PC-9 (cell line): ENCODE results near the gene ADAT3. TPM values are rescaled to one million over a fixed set of nuclear protein-coding genes. Genes with fewer than 3 reads are reported as not detected.

Experiments
- BruUV-seq: library from RNA; stranded (reverse); fragments of 400-500 nt; replicated peaks from 2 replicates; lab custom pipeline; 2021; lab: Mats Ljungman, UMichigan
- CTCF ChIA-PET: fragments of 300-600 bp; sonication (Branson Sonifier 250); formaldehyde crosslinking; loops from one replicate; lab custom pipeline; 2022; ENCODE audit warnings: antibody characterized with exemption; lab: Charles Lee
- POLR2A ChIA-PET: fragments of 300-600 bp; sonication (Branson Sonifier 250); formaldehyde crosslinking; loops from one replicate; lab custom pipeline; 2022; ENCODE audit warnings: antibody characterized with exemption; ENCODE audit not compliant: unreplicated experiment; lab: Charles Lee
- DNase-seq, 2 experiments: peaks; one replicate each; pipeline versions ENCODE4 v3.0.0 to v3.0.0-alpha.2; 2015 to 2022; ENCODE audit warnings: mixed read lengths in 1 of 2
- H2AFZ ChIP-seq: fragments of 200-600 bp; sonication (generic); 2 replicates; pipeline ENCODE4 v1.8.1; 2017; ENCODE audit warnings: antibody characterized with exemption
- H3F3A ChIP-seq: fragments of 200-600 bp; sonication (generic); 2 replicates; pipeline ENCODE4 v1.8.1; 2017; ENCODE audit warnings: antibody characterized with exemption, mild to moderate bottlenecking, low read depth; ENCODE audit not compliant: insufficient read depth
- H3K27ac ChIP-seq: fragments of 200-600 bp; sonication (generic); 2 replicates; pipeline ENCODE4 v1.6.1; 2016; ENCODE audit warnings: mixed run types
- H3K27me3 ChIP-seq: fragments of 200-600 bp; sonication (generic); 2 replicates; pipeline ENCODE4 v1.6.1; 2016; ENCODE audit warnings: low read depth, mixed run types; ENCODE audit not compliant: insufficient read depth
- H3K36me3 ChIP-seq: fragments of 200-600 bp; sonication (generic); 2 replicates; pipeline ENCODE4 v1.6.1; 2016; ENCODE audit warnings: low read depth, mixed run types
- H3K4me1 ChIP-seq: fragments of 200-600 bp; sonication (generic); replicated peaks from 2 replicates; pipeline ENCODE4 v1.6.1; 2016; ENCODE audit warnings: mixed run types; ENCODE audit not compliant: insufficient read depth
- H3K4me2 ChIP-seq: fragments of 200-600 bp; sonication (generic); 2 replicates; pipeline ENCODE4 v1.6.1; 2017; ENCODE audit warnings: mixed run types
- H3K4me3 ChIP-seq: fragments of 200-600 bp; sonication (generic); 2 replicates; pipeline ENCODE4 v1.6.1; 2016; ENCODE audit warnings: mixed run types
- H3K79me2 ChIP-seq: fragments of 200-600 bp; sonication (generic); 2 replicates; pipeline ENCODE4 v1.6.1; 2017; ENCODE audit warnings: low read depth, mixed run types
- H3K9me2 ChIP-seq: fragments of 200-600 bp; sonication (generic); 2 replicates; pipeline ENCODE4 v1.8.1; 2017; ENCODE audit warnings: mild to moderate bottlenecking; ENCODE audit not compliant: insufficient read depth
- H3K9me3 ChIP-seq: fragments of 200-600 bp; sonication (generic); 2 replicates; pipeline ENCODE4 v1.8.1; 2016; ENCODE audit warnings: low read depth; ENCODE audit not compliant: insufficient read depth
- H4K20me1 ChIP-seq: fragments of 200-600 bp; sonication (generic); 2 replicates; pipeline ENCODE4 v1.8.1; 2017; ENCODE audit not compliant: insufficient read depth
- EZH2 ChIP-seq: fragments of 200-600 bp; sonication (generic); IDR thresholded peaks from 2 replicates; pipeline ENCODE4 v1.8.0; 2017; ENCODE audit warnings: antibody characterized with exemption, low read depth
- intact Hi-C: fragments of 100-400 bp; cut with micrococcal nuclease; formaldehyde crosslinking; loops from one replicate; pipeline ENCODE4 v1.10.0; 2022; ENCODE audit not compliant: unreplicated experiment
- total RNA-seq: library from RNA; stranded (reverse); gene quantifications from 2 replicates; pipeline ENCODE4 v1.2.3, GENCODE V29; 2021
- TF ChIP-seq, protein P1 (sequence below): fragments of 200-600 bp; sonication (generic); conservative IDR thresholded peaks from 2 replicates; pipeline ENCODE4 v1.6.1; 2017; ENCODE audit warnings: mixed run types, antibody characterized with exemption, mild to moderate bottlenecking, moderate library complexity

Gene ADAT3
- total RNA-seq, 1 experiment from 2014 or later, result 7.8 TPM

DNA sequence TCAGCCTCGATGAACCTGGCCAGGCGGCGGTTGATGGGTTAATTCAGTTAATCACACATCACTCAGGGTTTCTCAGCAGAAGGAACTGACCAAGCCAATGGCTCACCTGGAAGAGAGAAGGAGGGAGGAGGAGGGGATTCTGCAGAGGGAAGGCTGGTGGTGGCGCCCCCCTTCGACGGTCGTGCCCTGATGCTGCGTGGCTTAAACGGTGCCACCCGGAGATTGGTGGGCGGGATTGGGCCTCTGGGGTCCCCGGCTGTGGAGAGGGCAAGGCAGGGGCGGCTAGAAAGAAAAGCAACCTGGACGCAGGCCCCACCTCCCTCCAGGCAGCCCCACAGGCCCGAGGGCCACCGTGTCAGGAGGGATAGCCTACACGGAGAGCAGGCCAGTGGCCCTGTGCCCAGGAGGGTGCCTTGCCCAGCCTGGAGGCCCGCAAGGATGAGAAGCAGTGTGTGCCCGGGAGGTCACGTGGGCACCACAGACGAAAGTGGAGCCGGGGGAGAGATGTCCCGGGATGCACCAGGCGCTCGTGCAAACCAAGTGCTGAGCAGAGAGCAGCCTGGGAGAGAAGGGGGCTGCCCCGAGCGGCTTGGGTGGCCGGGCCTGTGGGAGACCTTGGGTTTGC, 51.8 kb downstream of the ADAT3 start:
- no peaks in the 10 kb centered on the region for H3K36me3 ChIP-seq
- no peak overlapping the region for H3K27ac ChIP-seq
- peaks cover 14% of the 10 kb centered on the region for H4K20me1 ChIP-seq
- intact Hi-C loops, result no loop called here
- no peaks in the 10 kb centered on the region for H3F3A ChIP-seq
- H3K9me3 ChIP-seq, result no peaks in the 10 kb centered on the region
- H3K4me2 ChIP-seq, result no peak overlapping the region
- H3K4me3 ChIP-seq, result no peak overlapping the region
- no peak overlapping the region for H2AFZ ChIP-seq
- no peaks in the 10 kb centered on the region for H3K4me1 ChIP-seq
- H3K9me2 ChIP-seq, result no peaks in the 10 kb centered on the region
- CTCF ChIA-PET, result no interaction called here
- 0 out of 2 replicates have a peak, but pooled peaks cover under 1% of the 10 kb centered on the region for H3K79me2 ChIP-seq
- TF ChIP-seq, protein P1, sequence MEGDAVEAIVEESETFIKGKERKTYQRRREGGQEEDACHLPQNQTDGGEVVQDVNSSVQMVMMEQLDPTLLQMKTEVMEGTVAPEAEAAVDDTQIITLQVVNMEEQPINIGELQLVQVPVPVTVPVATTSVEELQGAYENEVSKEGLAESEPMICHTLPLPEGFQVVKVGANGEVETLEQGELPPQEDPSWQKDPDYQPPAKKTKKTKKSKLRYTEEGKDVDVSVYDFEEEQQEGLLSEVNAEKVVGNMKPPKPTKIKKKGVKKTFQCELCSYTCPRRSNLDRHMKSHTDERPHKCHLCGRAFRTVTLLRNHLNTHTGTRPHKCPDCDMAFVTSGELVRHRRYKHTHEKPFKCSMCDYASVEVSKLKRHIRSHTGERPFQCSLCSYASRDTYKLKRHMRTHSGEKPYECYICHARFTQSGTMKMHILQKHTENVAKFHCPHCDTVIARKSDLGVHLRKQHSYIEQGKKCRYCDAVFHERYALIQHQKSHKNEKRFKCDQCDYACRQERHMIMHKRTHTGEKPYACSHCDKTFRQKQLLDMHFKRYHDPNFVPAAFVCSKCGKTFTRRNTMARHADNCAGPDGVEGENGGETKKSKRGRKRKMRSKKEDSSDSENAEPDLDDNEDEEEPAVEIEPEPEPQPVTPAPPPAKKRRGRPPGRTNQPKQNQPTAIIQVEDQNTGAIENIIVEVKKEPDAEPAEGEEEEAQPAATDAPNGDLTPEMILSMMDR, result no peak
- no peak for DNase-seq
- POLR2A ChIA-PET, result no interaction called here
- BruUV-seq, result no TSS peak
- H3K27me3 ChIP-seq, result no peaks in the 10 kb centered on the region

DNA sequence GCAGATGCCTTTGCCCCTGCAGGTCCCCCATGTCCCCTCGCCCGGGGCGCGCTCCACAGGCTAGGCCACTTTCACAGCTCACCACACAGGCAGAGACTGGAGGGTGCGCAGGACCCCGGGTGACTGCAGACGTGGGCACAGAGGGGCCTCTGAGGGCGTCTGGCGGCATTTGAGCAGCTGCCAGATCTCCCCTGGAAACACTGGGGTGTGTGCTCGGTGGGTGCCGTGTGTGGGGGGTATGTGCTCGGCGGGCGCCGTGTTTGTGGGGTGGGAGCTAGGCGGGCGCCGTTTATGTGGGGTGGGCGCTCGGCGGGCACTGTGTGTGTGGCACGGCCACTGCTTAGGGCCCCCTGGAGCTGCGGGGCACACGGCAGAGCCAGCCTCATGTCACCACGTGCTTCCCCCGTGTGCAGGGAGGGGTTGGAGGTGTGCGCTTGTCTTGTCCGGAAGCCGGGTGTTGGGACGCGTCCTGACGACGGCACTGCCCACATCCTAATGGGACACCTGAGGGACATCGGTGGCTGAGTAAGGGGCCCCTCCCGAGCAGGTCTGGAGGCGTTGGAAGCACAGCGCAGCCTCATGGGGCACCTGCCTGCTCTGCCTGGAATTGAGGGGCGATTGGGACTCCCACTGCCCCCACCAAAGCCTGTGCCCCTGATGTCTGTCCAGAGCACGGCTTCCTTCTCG, 52.5 kb downstream of the ADAT3 start:
- Histone ChIP-seq H3K36me3 (no peaks in the 10 kb centered on the region), H3K4me1 (no peaks in the 10 kb centered on the region), H3F3A (no peaks in the 10 kb centered on the region), H3K27me3 (no peaks in the 10 kb centered on the region), H4K20me1 (peaks cover 14% of the 10 kb centered on the region), H3K79me2 (no peaks in the 10 kb centered on the region), H3K4me2 (no peak overlapping the region), H3K9me3 (no peaks in the 10 kb centered on the region), H3K27ac (no peak overlapping the region), H3K9me2 (no peaks in the 10 kb centered on the region), H2AFZ (no peak overlapping the region), H3K4me3 (no peak overlapping the region)
- CTCF ChIA-PET, result no interaction called here
- no peak for DNase-seq
- no TSS peak for BruUV-seq
- POLR2A ChIA-PET, result no interaction called here
- intact Hi-C loops, result no loop called here
- TF ChIP-seq, protein P1, result no peak
- no peak for TF ChIP-seq EZH2

DNA sequence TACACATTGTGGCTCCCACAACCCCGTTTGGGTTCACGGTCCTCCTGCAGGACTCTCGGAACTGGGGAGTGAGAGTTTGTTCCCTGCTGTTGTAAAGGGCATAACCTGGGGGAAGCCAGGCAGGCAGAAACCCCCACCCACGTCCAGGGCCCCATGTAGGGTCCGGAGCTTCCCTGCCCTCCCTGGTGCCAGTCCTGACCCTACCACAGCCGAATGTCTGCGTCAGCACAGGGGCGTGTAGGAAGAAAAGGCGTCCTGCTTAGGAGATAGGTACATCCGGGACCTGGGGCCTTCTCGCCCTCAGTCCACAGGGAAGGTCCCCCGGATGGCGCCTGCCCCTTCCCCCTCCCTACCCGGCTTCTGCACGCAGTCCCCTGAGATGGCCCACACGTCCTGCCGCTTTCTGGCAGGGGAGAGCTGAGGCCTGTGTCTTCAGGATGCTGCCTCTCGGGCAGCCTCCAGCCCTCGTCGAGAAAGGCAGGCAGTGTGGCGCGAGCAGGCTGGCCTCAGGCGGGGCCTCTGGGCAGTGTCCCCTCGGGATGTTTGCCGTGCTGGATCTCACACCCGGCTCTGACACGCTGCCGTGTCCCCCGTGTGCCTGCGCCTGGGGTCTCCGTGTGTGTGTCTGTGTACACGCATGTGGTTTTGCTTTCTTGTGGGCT, 54.9 kb downstream of the ADAT3 start:
- TF ChIP-seq, protein P1, result no peak
- no peaks in the 10 kb centered on the region for H3K36me3 ChIP-seq

More for the DNA sequence above, 54.9 kb downstream of the ADAT3 start:
- POLR2A ChIA-PET, result no interaction called here
- no TSS peak for BruUV-seq
- Histone ChIP-seq H3K4me1 (no peaks in the 10 kb centered on the region), H3K4me2 (no peak overlapping the region), H3K9me2 (no peaks in the 10 kb centered on the region), H4K20me1 (peaks cover 3% of the 10 kb centered on the region), H2AFZ (no peak overlapping the region), H3K27ac (no peak overlapping the region), H3F3A (no peaks in the 10 kb centered on the region), H3K4me3 (no peak overlapping the region), H3K9me3 (no peaks in the 10 kb centered on the region), H3K27me3 (no peaks in the 10 kb centered on the region), H3K79me2 (no peaks in the 10 kb centered on the region)
- CTCF ChIA-PET, result no interaction called here
- intact Hi-C loops, result no loop called here
- no peak for DNase-seq
